CD4-positive, alpha-beta memory T cell (primary cell): ENCODE measurements around the gene VAMP7. TPM values are rescaled to one million over a fixed set of nuclear protein-coding genes. Genes with fewer than 3 reads are reported as not detected.

Experiments used
- CTCF ChIA-PET: fragments of 350-600 bp; sonication (Branson Sonifier 250); formaldehyde crosslinking; loops from one replicate; lab custom pipeline; 2021; ENCODE audit warnings: inconsistent platforms; ENCODE audit not compliant: partially characterized antibody; lab: Charles Lee
- POLR2A ChIA-PET: fragments of 350-600 bp; sonication (Branson Sonifier 250); formaldehyde crosslinking; loops from one replicate; lab custom pipeline; 2021; ENCODE audit not compliant: partially characterized antibody; lab: Charles Lee
- DNase-seq, 5 donors: peaks; one replicate each; pipeline versions ENCODE4 v3.0.0 to v3.0.0-alpha.2; 2020 to 2022; ENCODE audit warnings: mixed read lengths in 1 of 5
- H3K27ac ChIP-seq: one replicate; pipeline ENCODE4 v1.7.0; 2013; ENCODE audit warnings: low read depth, low read length
- H3K27me3 ChIP-seq: 2 replicates; pipeline ENCODE4 v1.7.0; 2013; ENCODE audit warnings: mild to moderate bottlenecking, low read length, moderate library complexity; ENCODE audit not compliant: insufficient read depth
- H3K36me3 ChIP-seq: 2 replicates; pipeline ENCODE4 v1.7.0; 2013; ENCODE audit warnings: mild to moderate bottlenecking, low read length, moderate library complexity; ENCODE audit not compliant: insufficient read depth
- H3K4me1 ChIP-seq: 2 replicates; pipeline ENCODE4 v1.7.0; 2013; ENCODE audit warnings: mild to moderate bottlenecking, low read length, moderate library complexity; ENCODE audit not compliant: insufficient read depth
- H3K4me3 ChIP-seq, 2 donors: one replicate each; pipeline ENCODE4 v1.7.0; 2013; ENCODE audit warnings: low read length in 2 of 2, mild to moderate bottlenecking in 1 of 2
- H3K9me3 ChIP-seq, 2 donors: one replicate each; pipeline ENCODE4 v1.7.0; 2013; ENCODE audit warnings: low read length in 2 of 2, control low read depth in 1 of 2; ENCODE audit not compliant: control insufficient read depth in 1 of 2
- H3K27ac Mint-ChIP-seq, 7 donors: one replicate each; pipeline ENCODE4 v1.8.0; 2020 to 2021; ENCODE audit warnings: mixed read lengths in 7 of 7, mild to moderate bottlenecking in 6 of 7, inconsistent platforms in 3 of 7, moderate library complexity in 3 of 7
- H3K27me3 Mint-ChIP-seq, 2 donors: one replicate each; pipeline ENCODE4 v1.8.0; 2020 to 2021; ENCODE audit warnings: mixed read lengths in 2 of 2
- H3K36me3 Mint-ChIP-seq, 2 donors: one replicate each; pipeline ENCODE4 v1.8.0; 2020 to 2021; ENCODE audit warnings: mixed read lengths in 2 of 2, inconsistent platforms in 1 of 2, mild to moderate bottlenecking in 1 of 2
- H3K4me1 Mint-ChIP-seq, 4 donors: one replicate each; pipeline ENCODE4 v1.8.0; 2020 to 2021; ENCODE audit warnings: mixed read lengths in 4 of 4, mild to moderate bottlenecking in 1 of 4
- H3K4me3 Mint-ChIP-seq, 8 donors: one replicate each; pipeline ENCODE4 v1.8.0; 2020 to 2021; ENCODE audit warnings: mixed read lengths in 8 of 8, mild to moderate bottlenecking in 7 of 8, moderate library complexity in 6 of 8, inconsistent platforms in 3 of 8
- H3K9me3 Mint-ChIP-seq, 8 donors: one replicate each; pipeline ENCODE4 v1.8.0; 2020 to 2021; ENCODE audit warnings: mixed read lengths in 8 of 8, mild to moderate bottlenecking in 5 of 8, inconsistent platforms in 3 of 8, moderate library complexity in 1 of 8
- intact Hi-C: fragments of 100-400 bp; cut with micrococcal nuclease; formaldehyde crosslinking; loops from one replicate; pipeline ENCODE4 v1.15.1; 2023
- polyA plus RNA-seq, 2 donors: library from polyadenylated mRNA; unstranded; fragments of 300-500 nt; fragmentation: Illumina TruSeq; gene quantifications; one replicate each; pipeline ENCODE4 v1.2.3, GENCODE V29; 2021
- total RNA-seq, 2 experiments: library from RNA; stranded (reverse); gene quantifications; one replicate each; pipeline ENCODE4 v1.2.3, GENCODE V29; 2021

The VAMP7 gene
- total and polyA plus RNA-seq, 4 experiments from 2014 or later = 22.3 to 66.7 (median 37.8) TPM

- CTCF ChIA-PET = no interaction called here
Measured at GRCh38 chrX:155953055-155953454, 71.9 kb downstream of the VAMP7 start.

GRCh38 chrX:155954793-155955192 lies 73.6 kb downstream of the VAMP7 start:
- Histone ChIP-seq H3K4me3 (no peak overlapping the region), H3K36me3 (no peaks in the 10 kb centered on the region), H3K27ac (no peak overlapping the region), H3K9me3 (no peaks in the 10 kb centered on the region), H3K4me1 (no peaks in the 10 kb centered on the region), H3K27me3 (no peaks in the 10 kb centered on the region)
- H3K4me3 Mint-ChIP-seq = no peak overlapping the region
- H3K36me3 Mint-ChIP-seq = no peaks in the 10 kb centered on the region
- no peak for DNase-seq
- ChIA-PET POLR2A (no interaction called here), CTCF (no interaction called here)
- H3K27me3 Mint-ChIP-seq = peaks cover 0 to 3% of the 10 kb centered on the region in 2 donors
- no peak overlapping the region for H3K27ac Mint-ChIP-seq
- intact Hi-C loops = no loop called here
- peaks cover 0 to 1% (median 0%) of the 10 kb centered on the region in 4 donors for H3K4me1 Mint-ChIP-seq
- no peaks in the 10 kb centered on the region for H3K9me3 Mint-ChIP-seq

More at GRCh38 chrX:155953055-155953454, 71.9 kb downstream of the VAMP7 start:
- Mint-ChIP-seq H3K4me3 (no peak overlapping the region), H3K4me1 (peaks cover 0 to 1% (median 0%) of the 10 kb centered on the region in 4 donors), H3K36me3 (no peaks in the 10 kb centered on the region), H3K27ac (no peak overlapping the region), H3K9me3 (no peaks in the 10 kb centered on the region), H3K27me3 (no peaks in the 10 kb centered on the region)
- no peak for DNase-seq
- Histone ChIP-seq H3K4me3 (no peak overlapping the region), H3K9me3 (no peaks in the 10 kb centered on the region), H3K36me3 (no peaks in the 10 kb centered on the region), H3K27ac (no peak overlapping the region), H3K4me1 (no peaks in the 10 kb centered on the region), H3K27me3 (no peaks in the 10 kb centered on the region)
- intact Hi-C loops = no loop called here
- POLR2A ChIA-PET = no interaction called here

GRCh38 chrX:155956099-155956498 lies 75.0 kb downstream of the VAMP7 start:
- DNase-seq = no peak
- no peak overlapping the region for H3K27ac Mint-ChIP-seq
- Histone ChIP-seq H3K36me3 (no peaks in the 10 kb centered on the region), H3K27ac (no peak overlapping the region), H3K4me1 (no peaks in the 10 kb centered on the region), H3K9me3 (no peaks in the 10 kb centered on the region), H3K27me3 (no peaks in the 10 kb centered on the region), H3K4me3 (no peak overlapping the region)
- no peaks in the 10 kb centered on the region for H3K36me3 Mint-ChIP-seq
- POLR2A ChIA-PET = no interaction called here
- peaks cover 0 to 1% (median 0%) of the 10 kb centered on the region in 4 donors for H3K4me1 Mint-ChIP-seq
- intact Hi-C loops = no loop called here
- H3K27me3 Mint-ChIP-seq = peaks cover 0 to 3% of the 10 kb centered on the region in 2 donors
- H3K4me3 Mint-ChIP-seq = no peak overlapping the region
- CTCF ChIA-PET = no interaction called here
- H3K9me3 Mint-ChIP-seq = no peaks in the 10 kb centered on the region

- ChIA-PET POLR2A (no interaction called here), CTCF (no interaction called here)
- no peak overlapping the region for H3K4me3 ChIP-seq
- H3K4me1 Mint-ChIP-seq = peaks cover 0 to 1% (median 0%) of the 10 kb centered on the region in 4 donors
- intact Hi-C loops = no loop called here
- no peaks in the 10 kb centered on the region for H3K36me3 Mint-ChIP-seq
- peaks cover 0 to 3% of the 10 kb centered on the region in 2 donors for H3K27me3 Mint-ChIP-seq
- H3K27me3 ChIP-seq = no peaks in the 10 kb centered on the region
- H3K36me3 ChIP-seq = no peaks in the 10 kb centered on the region
- no peak overlapping the region for H3K27ac Mint-ChIP-seq
- no peak for DNase-seq
- H3K9me3 ChIP-seq = no peaks in the 10 kb centered on the region
- H3K9me3 Mint-ChIP-seq = no peaks in the 10 kb centered on the region
- H3K4me1 ChIP-seq = no peaks in the 10 kb centered on the region
- H3K4me3 Mint-ChIP-seq = no peak overlapping the region
- no peak overlapping the region for H3K27ac ChIP-seq
Measured at GRCh38 chrX:155956649-155957048, 75.5 kb downstream of the VAMP7 start.

- ChIA-PET POLR2A (no interaction called here), CTCF (no interaction called here)
- Histone ChIP-seq H3K4me3 (no peak overlapping the region), H3K27me3 (no peaks in the 10 kb centered on the region), H3K4me1 (no peaks in the 10 kb centered on the region), H3K27ac (no peak overlapping the region), H3K9me3 (no peaks in the 10 kb centered on the region), H3K36me3 (no peaks in the 10 kb centered on the region)
- H3K36me3 Mint-ChIP-seq = no peaks in the 10 kb centered on the region
- peaks cover 0 to 2% (median 0%) of the 10 kb centered on the region in 8 donors for H3K9me3 Mint-ChIP-seq
- no peak overlapping the region for H3K4me3 Mint-ChIP-seq
- H3K27me3 Mint-ChIP-seq = peaks cover 0 to 4% of the 10 kb centered on the region in 2 donors
- no peak for DNase-seq
- no peak overlapping the region for H3K27ac Mint-ChIP-seq
- intact Hi-C loops = no loop called here
- H3K4me1 Mint-ChIP-seq = peaks cover 0 to 1% (median 0%) of the 10 kb centered on the region in 4 donors
Measured at GRCh38 chrX:155957843-155958242, 76.7 kb downstream of the VAMP7 start.

- no peaks in the 10 kb centered on the region for H3K4me1 Mint-ChIP-seq
- CTCF ChIA-PET = no interaction called here
- intact Hi-C loops = no loop called here
Measured at GRCh38 chrX:155959018-155959587, 78.0 kb downstream of the VAMP7 start.

GRCh38 chrX:155962906-155963305 lies 81.8 kb downstream of the VAMP7 start:
- intact Hi-C loops = no loop called here
- peak overlapping the region in 1 of 8 donors; percentile 8 for H3K4me3 Mint-ChIP-seq
- no peak overlapping the region for H3K4me3 ChIP-seq
- H3K4me1 Mint-ChIP-seq = no peaks in the 10 kb centered on the region
- no peaks in the 10 kb centered on the region for H3K4me1 ChIP-seq
- H3K36me3 ChIP-seq = no peaks in the 10 kb centered on the region
- no peaks in the 10 kb centered on the region for H3K9me3 ChIP-seq
- peaks cover 0 to 4% of the 10 kb centered on the region in 2 donors for H3K27me3 Mint-ChIP-seq
- no peak overlapping the region for H3K27ac ChIP-seq
- CTCF ChIA-PET = no interaction called here
- H3K27ac Mint-ChIP-seq = no peak overlapping the region
- peaks cover 0 to 4% of the 10 kb centered on the region in 2 donors for H3K36me3 Mint-ChIP-seq
- POLR2A ChIA-PET = no interaction called here
- peaks cover 5 to 25% (median 12%) of the 10 kb centered on the region in 8 donors for H3K9me3 Mint-ChIP-seq
- DNase-seq = no peak
- no peaks in the 10 kb centered on the region for H3K27me3 ChIP-seq

More at GRCh38 chrX:155959018-155959587, 78.0 kb downstream of the VAMP7 start:
- H3K27me3 Mint-ChIP-seq = peaks cover 0 to 4% of the 10 kb centered on the region in 2 donors
- H3K27ac ChIP-seq = no peak overlapping the region
- POLR2A ChIA-PET = no interaction called here
- no peaks in the 10 kb centered on the region for H3K4me1 ChIP-seq
- H3K27me3 ChIP-seq = no peaks in the 10 kb centered on the region
- no peak overlapping the region for H3K27ac Mint-ChIP-seq
- H3K9me3 Mint-ChIP-seq = peaks cover 4 to 11% (median 7%) of the 10 kb centered on the region in 8 donors
- H3K4me3 Mint-ChIP-seq = no peak overlapping the region
- no peak for DNase-seq
- peaks cover 0 to 4% of the 10 kb centered on the region in 2 donors for H3K36me3 Mint-ChIP-seq
- H3K36me3 ChIP-seq = no peaks in the 10 kb centered on the region
- no peak overlapping the region for H3K4me3 ChIP-seq
- no peaks in the 10 kb centered on the region for H3K9me3 ChIP-seq
